Body of pancreas (tissue), 4 donors: Measurements from ENCODE around the gene SEZ6L2.

Experiments
- CTCF ChIP-seq, 7 experiments: fragments of 450-650 bp in 4 of 7; fragments of 200-600 bp in 3 of 7; sonication (generic) in 3 of 7; IDR thresholded peaks; one replicate each; pipeline ENCODE4 v1.5.1; 2016 to 2019; ENCODE audit warnings: antibody characterized with exemption in 7 of 7
- POLR2A ChIP-seq, 3 donors: fragments of 450-650 bp; IDR thresholded peaks; one replicate each; pipeline ENCODE4 v1.6.1; 2016; ENCODE audit warnings: antibody characterized with exemption in 3 of 3, mild to moderate bottlenecking in 2 of 3

- no peak for TF ChIP-seq CTCF (IDR thresholded peaks at IDR 0.05)
- no peak for TF ChIP-seq POLR2A (IDR thresholded peaks at IDR 0.05)
Observed at GRCh38 chr16:29830774-29831173, 68.6 kb downstream of the SEZ6L2 start.
